HG02759 (cell line): ENCODE measurements around the gene CA5B.
"Not testable (repeated sequence)": the region's sequence is repeated elsewhere in the genome, so short reads cannot be mapped to it uniquely, and the experiment has no call there.

ENCODE experiments used
- ATAC-seq: cut with Tn5 transposase; IDR thresholded peaks from one replicate; pipeline ENCODE4 v1.9.1; 2021; ENCODE audit warnings: mild to moderate bottlenecking, moderate library complexity; ENCODE audit not compliant: unreplicated experiment

CA5B gene

GRCh38 chrX:15737959-15738902, at the start of gene CA5B:
TSS of gene CA5B (plus strand) at chrX:15738270. CDS start at chrX:15750024, 11,754 bp downstream.
- peak; percentile 95 for ATAC-seq

GRCh38 chrX:15694941-15695451, 43.1 kb upstream of the CA5B start:
- ATAC-seq: no peak

- ATAC-seq: no peak
These were observed 41.6 kb upstream of the CA5B start for GRCh38 chrX:15696516-15696915.

- ATAC-seq: no peak
These were observed 35.3 kb upstream of the CA5B start for GRCh38 chrX:15702488-15703371.

GRCh38 chrX:15703809-15704208, 34.3 kb upstream of the CA5B start:
- ATAC-seq: not testable (repeated sequence)

GRCh38 chrX:15704273-15704672, 33.8 kb upstream of the CA5B start:
- ATAC-seq: not testable (repeated sequence)

- no peak for ATAC-seq
These were observed 23.5 kb upstream of the CA5B start for GRCh38 chrX:15714529-15714928.

- no peak for ATAC-seq
These were observed 19.6 kb upstream of the CA5B start for GRCh38 chrX:15718283-15718970.

- no peak for ATAC-seq
These were observed 18.6 kb upstream of the CA5B start for GRCh38 chrX:15719324-15719968.

GRCh38 chrX:15721911-15722310, 16.2 kb upstream of the CA5B start:
- no peak for ATAC-seq

GRCh38 chrX:15723887-15724517, 14.1 kb upstream of the CA5B start:
- no peak for ATAC-seq

- no peak for ATAC-seq
These were observed 13.2 kb upstream of the CA5B start for GRCh38 chrX:15724911-15725310.

- ATAC-seq: not testable (repeated sequence)
These were observed 6.7 kb upstream of the CA5B start for GRCh38 chrX:15731368-15731767.

- ATAC-seq: no peak
These were observed 696 bp upstream of the CA5B start for GRCh38 chrX:15737190-15737958.

GRCh38 chrX:15739886-15740285, 1.8 kb downstream of the CA5B start:
- no peak for ATAC-seq

GRCh38 chrX:15744181-15744867, 6.3 kb downstream of the CA5B start:
- ATAC-seq: no peak

GRCh38 chrX:15745179-15745578, 7.1 kb downstream of the CA5B start:
- ATAC-seq: no peak

- ATAC-seq: not testable (repeated sequence)
These were observed 8.6 kb downstream of the CA5B start for GRCh38 chrX:15746651-15747050.
